HG03571 (cell line): Measurements from ENCODE around the gene CD79A.
"Not testable (repeated sequence)": the region's sequence is repeated elsewhere in the genome, so short reads cannot be mapped to it uniquely, and the experiment has no call there.

Experiments
- ATAC-seq: cut with Tn5 transposase; IDR thresholded peaks from one replicate; pipeline ENCODE4 v1.9.1; 2021; ENCODE audit not compliant: unreplicated experiment

The CD79A gene

GRCh38 chr19:41862445-41862986 is 14.6 kb upstream of the CD79A start:
- no peak for ATAC-seq

GRCh38 chr19:41863209-41863931 is 13.7 kb upstream of the CD79A start:
- ATAC-seq, result no peak

GRCh38 chr19:41864374-41864773 is 12.7 kb upstream of the CD79A start:
- no peak for ATAC-seq

- no peak for ATAC-seq
These were observed 10.8 kb upstream of the CD79A start for GRCh38 chr19:41866284-41866683.

GRCh38 chr19:41868120-41868988 is 8.7 kb upstream of the CD79A start:
- no peak for ATAC-seq

- ATAC-seq, result no peak
These were observed 8.1 kb upstream of the CD79A start for GRCh38 chr19:41868989-41869300.

GRCh38 chr19:41869374-41869955 is 7.6 kb upstream of the CD79A start:
- ATAC-seq, result no peak

GRCh38 chr19:41870401-41870873 is 6.6 kb upstream of the CD79A start:
- ATAC-seq, result no peak

GRCh38 chr19:41871573-41872383 is 5.3 kb upstream of the CD79A start:
- peak; percentile 52 for ATAC-seq

GRCh38 chr19:41872384-41872774 is 4.7 kb upstream of the CD79A start:
- no peak for ATAC-seq

GRCh38 chr19:41872775-41873647 is 4.1 kb upstream of the CD79A start:
- no peak for ATAC-seq

- not testable (repeated sequence) for ATAC-seq
These were observed 1.1 kb upstream of the CD79A start for GRCh38 chr19:41875973-41876372.

GRCh38 chr19:41877916-41878905 is 1.1 kb downstream of the CD79A start:
- ATAC-seq, result no peak

- ATAC-seq, result no peak
These were observed 2.0 kb downstream of the CD79A start for GRCh38 chr19:41879080-41879479.

- no peak for ATAC-seq
These were observed 2.7 kb downstream of the CD79A start for GRCh38 chr19:41879670-41880328.

GRCh38 chr19:41880329-41880708 is 3.2 kb downstream of the CD79A start:
- ATAC-seq, result no peak

- no peak for ATAC-seq
These were observed 5.7 kb downstream of the CD79A start, which contains the start of gene ARHGEF1 for GRCh38 chr19:41882568-41883462. TSS of gene ARHGEF1 (plus strand) at chr19:41883184. CDS start at chr19:41888083, 4,899 bp downstream.
